ENCODE measurements around the gene NUB1. TPM values are rescaled to one million over a fixed set of nuclear protein-coding genes. Genes with fewer than 3 reads are reported as not detected.

Gene NUB1
- total RNA-seq, 2 donors from 2014 or later = 53.6 to 66.9 TPM

- H3K4me1 Mint-ChIP-seq (ENCODE audit: low read depth in 2 of 2) = peaks cover 21 to 35% of the 10 kb centered on the region in 2 donors
- DNase-seq (ENCODE audit: low spot score) = no peak
- no peaks in the 10 kb centered on the region for H3K27me3 Mint-ChIP-seq
- peak overlapping the region; percentile 85 for H3K4me3 Mint-ChIP-seq
- peaks cover 3% of the 10 kb centered on the region for H3K9me3 Mint-ChIP-seq
- peaks cover 9% of the 10 kb centered on the region for H3K36me3 Mint-ChIP-seq
- peak; percentile 48 to 76 for ATAC-seq
- peak overlapping the region; percentile 59 to 97 for H3K27ac Mint-ChIP-seq
Observed at GRCh38 chr7:151342102-151342646, 562 bp downstream of the NUB1 start.

- DNase-seq (ENCODE audit: low spot score) (no peak), ATAC-seq (no peak)
- H3K27me3 Mint-ChIP-seq = no peaks in the 10 kb centered on the region
- peak overlapping the region; percentile 85 for H3K4me3 Mint-ChIP-seq
- peaks cover 9% of the 10 kb centered on the region for H3K36me3 Mint-ChIP-seq
- H3K9me3 Mint-ChIP-seq = peaks cover 3% of the 10 kb centered on the region
- peak overlapping the region; percentile 59 to 97 for H3K27ac Mint-ChIP-seq
- H3K4me1 Mint-ChIP-seq (ENCODE audit: low read depth in 2 of 2) = peaks cover 23 to 35% of the 10 kb centered on the region in 2 donors
Observed at GRCh38 chr7:151342811-151343210, 1.2 kb downstream of the NUB1 start.

GRCh38 chr7:151343516-151343915, 1.9 kb downstream of the NUB1 start:
- DNase-seq (ENCODE audit: low spot score) (no peak), ATAC-seq (no peak)
- H3K4me3 Mint-ChIP-seq = peak overlapping the region; percentile 85
- H3K9me3 Mint-ChIP-seq = peaks cover 3% of the 10 kb centered on the region
- H3K36me3 Mint-ChIP-seq = peaks cover 9% of the 10 kb centered on the region
- H3K27me3 Mint-ChIP-seq = no peaks in the 10 kb centered on the region
- H3K4me1 Mint-ChIP-seq (ENCODE audit: low read depth in 2 of 2) = peaks cover 24 to 35% of the 10 kb centered on the region in 2 donors
- peak overlapping the region; percentile 59 to 97 for H3K27ac Mint-ChIP-seq

GRCh38 chr7:151345576-151346469, 4.2 kb downstream of the NUB1 start:
- no peaks in the 10 kb centered on the region for H3K27me3 Mint-ChIP-seq
- no peak for DNase-seq (ENCODE audit: low spot score)
- H3K4me1 Mint-ChIP-seq (ENCODE audit: low read depth in 2 of 2) = peaks cover 24 to 35% of the 10 kb centered on the region in 2 donors
- no peaks in the 10 kb centered on the region for H3K9me3 Mint-ChIP-seq
- ATAC-seq = no peak
- H3K36me3 Mint-ChIP-seq = peaks cover 9% of the 10 kb centered on the region
- peak overlapping the region; percentile 58 to 75 for H3K27ac Mint-ChIP-seq
- H3K4me3 Mint-ChIP-seq = peak overlapping the region; percentile 24

- H3K27me3 Mint-ChIP-seq = no peaks in the 10 kb centered on the region
- peaks cover 9% of the 10 kb centered on the region for H3K36me3 Mint-ChIP-seq
- H3K9me3 Mint-ChIP-seq = no peaks in the 10 kb centered on the region
- H3K27ac Mint-ChIP-seq = peak overlapping the region; percentile 58 to 75
- DNase-seq (ENCODE audit: low spot score) (no peak), ATAC-seq (no peak)
- peaks cover 27 to 37% of the 10 kb centered on the region in 2 donors for H3K4me1 Mint-ChIP-seq (ENCODE audit: low read depth in 2 of 2)
- no peak overlapping the region for H3K4me3 Mint-ChIP-seq
Observed at GRCh38 chr7:151346470-151346769, 4.8 kb downstream of the NUB1 start.

- Mint-ChIP-seq H3K27me3 (no peaks in the 10 kb centered on the region), H3K4me1 (ENCODE audit: low read depth in 2 of 2) (peaks cover 34 to 45% of the 10 kb centered on the region in 2 donors), H3K27ac (no peak overlapping the region), H3K4me3 (no peak overlapping the region), H3K36me3 (peaks cover 9% of the 10 kb centered on the region), H3K9me3 (no peaks in the 10 kb centered on the region)
- DNase-seq (ENCODE audit: low spot score) (no peak), ATAC-seq (no peak)
Observed at GRCh38 chr7:151347200-151347599, 5.6 kb downstream of the NUB1 start.

GRCh38 chr7:151348970-151349369, 7.4 kb downstream of the NUB1 start:
- no peaks in the 10 kb centered on the region for H3K27me3 Mint-ChIP-seq
- H3K4me1 Mint-ChIP-seq (ENCODE audit: low read depth in 2 of 2) = peaks cover 32 to 36% of the 10 kb centered on the region in 2 donors
- ATAC-seq = no peak
- peak overlapping the region; percentile 94 for H3K27ac Mint-ChIP-seq
- peaks cover 12% of the 10 kb centered on the region for H3K36me3 Mint-ChIP-seq
- peak overlapping the region; percentile 90 for H3K4me3 Mint-ChIP-seq
- DNase-seq (ENCODE audit: low spot score) = no peak
- no peaks in the 10 kb centered on the region for H3K9me3 Mint-ChIP-seq

GRCh38 chr7:151349507-151349853, 7.9 kb downstream of the NUB1 start:
- Mint-ChIP-seq H3K9me3 (no peaks in the 10 kb centered on the region), H3K36me3 (peaks cover 17% of the 10 kb centered on the region), H3K27ac (peak overlapping the region; percentile 94), H3K4me1 (ENCODE audit: low read depth in 2 of 2) (peaks cover 32 to 36% of the 10 kb centered on the region in 2 donors), H3K4me3 (peak overlapping the region; percentile 90), H3K27me3 (no peaks in the 10 kb centered on the region)
- ATAC-seq (peak; percentile 45 to 67), DNase-seq (ENCODE audit: low spot score) (no peak)

- Mint-ChIP-seq H3K9me3 (no peaks in the 10 kb centered on the region), H3K27me3 (no peaks in the 10 kb centered on the region), H3K36me3 (peaks cover 18% of the 10 kb centered on the region), H3K27ac (peak overlapping the region; percentile 94), H3K4me3 (peak overlapping the region; percentile 77), H3K4me1 (ENCODE audit: low read depth in 2 of 2) (peaks cover 29 to 32% of the 10 kb centered on the region in 2 donors)
- peak; percentile 45 to 60 for ATAC-seq
- DNase-seq (ENCODE audit: low spot score) = no peak
Observed at GRCh38 chr7:151351027-151351426, 9.4 kb downstream of the NUB1 start.

- H3K4me3 Mint-ChIP-seq = peak overlapping the region; percentile 77
- ATAC-seq = peak; percentile 58 to 68
- peaks cover 15% of the 10 kb centered on the region for H3K36me3 Mint-ChIP-seq
- no peaks in the 10 kb centered on the region for H3K27me3 Mint-ChIP-seq
- peak; percentile 76 for DNase-seq (ENCODE audit: low spot score)
- peaks cover 29 to 32% of the 10 kb centered on the region in 2 donors for H3K4me1 Mint-ChIP-seq (ENCODE audit: low read depth in 2 of 2)
- H3K9me3 Mint-ChIP-seq = no peaks in the 10 kb centered on the region
- H3K27ac Mint-ChIP-seq = peak overlapping the region; percentile 94
Observed at GRCh38 chr7:151351967-151352366, 10.4 kb downstream of the NUB1 start.

- H3K4me1 Mint-ChIP-seq (ENCODE audit: low read depth in 2 of 2) = peaks cover 29 to 32% of the 10 kb centered on the region in 2 donors
- ATAC-seq = no peak
- DNase-seq (ENCODE audit: low spot score) = no peak
- H3K36me3 Mint-ChIP-seq = peaks cover 15% of the 10 kb centered on the region
- H3K27me3 Mint-ChIP-seq = no peaks in the 10 kb centered on the region
- no peaks in the 10 kb centered on the region for H3K9me3 Mint-ChIP-seq
- peak overlapping the region; percentile 94 for H3K27ac Mint-ChIP-seq
- H3K4me3 Mint-ChIP-seq = no peak overlapping the region
Observed at GRCh38 chr7:151352512-151352911, 10.9 kb downstream of the NUB1 start.

- no peaks in the 10 kb centered on the region for H3K27me3 Mint-ChIP-seq
- peaks cover 0 to 5% of the 10 kb centered on the region in 2 donors for H3K4me1 Mint-ChIP-seq (ENCODE audit: low read depth in 2 of 2)
- no peak overlapping the region for H3K27ac Mint-ChIP-seq
- ATAC-seq = no peak
- peaks cover 29% of the 10 kb centered on the region for H3K36me3 Mint-ChIP-seq
- DNase-seq (ENCODE audit: low spot score) = no peak
- H3K4me3 Mint-ChIP-seq = no peak overlapping the region
- H3K9me3 Mint-ChIP-seq = no peaks in the 10 kb centered on the region
Observed at GRCh38 chr7:151361193-151361959, 19.8 kb downstream of the NUB1 start.

GRCh38 chr7:151363182-151363581, 21.6 kb downstream of the NUB1 start:
- ATAC-seq = no peak
- no peak overlapping the region for H3K27ac Mint-ChIP-seq

More at GRCh38 chr7:151363182-151363581, 21.6 kb downstream of the NUB1 start:
- Mint-ChIP-seq H3K9me3 (no peaks in the 10 kb centered on the region), H3K4me3 (no peak overlapping the region), H3K36me3 (peaks cover 27% of the 10 kb centered on the region), H3K27me3 (no peaks in the 10 kb centered on the region), H3K4me1 (ENCODE audit: low read depth in 2 of 2) (peaks cover 3 to 7% of the 10 kb centered on the region in 2 donors)
- DNase-seq (ENCODE audit: low spot score) = no peak

Data from natural killer cell treated with Interleukin-12 subunit alpha and Interleukin-12 subunit beta and Interleukin-15 and Interleukin-18, amount 100 ng/mL, for 72 hours (primary cell).